OCI-LY7 (cell line): Measurements from ENCODE around the gene THRAP3. TPM values are rescaled to one million over a fixed set of nuclear protein-coding genes. Genes with fewer than 3 reads are reported as not detected.

Experiments
- BruUV-seq: library from RNA; stranded (reverse); fragments of 400-500 nt; replicated peaks from 2 replicates; lab custom pipeline; 2021; lab: Mats Ljungman, UMichigan
- CTCF ChIA-PET: fragments of 300-600 bp; sonication (Branson Sonifier 250); formaldehyde crosslinking; loops from one replicate; lab custom pipeline; 2022; ENCODE audit warnings: antibody characterized with exemption; ENCODE audit not compliant: unreplicated experiment; lab: Charles Lee
- POLR2A ChIA-PET: fragments of 300-600 bp; sonication (Branson Sonifier 250); formaldehyde crosslinking; loops from one replicate; lab custom pipeline; 2022; ENCODE audit warnings: antibody characterized with exemption; lab: Charles Lee
- DNase-seq: peaks from one replicate; pipeline ENCODE4 v3.0.0-alpha.2; 2015; ENCODE audit warnings: low spot score
- H2AFZ ChIP-seq: fragments of 200-600 bp; sonication (generic), shearing (Covaris generic); 2 replicates; pipeline ENCODE4 v1.6.1; 2014; ENCODE audit warnings: mild to moderate bottlenecking, antibody characterized with exemption, low read length, moderate library complexity
- H3K27ac ChIP-seq: fragments of 200-600 bp; sonication (generic); 2 replicates; pipeline ENCODE4 v1.5.1; 2014; ENCODE audit warnings: mixed run types, low read depth, mild to moderate bottlenecking, moderate library complexity, low read length, inconsistent platforms; ENCODE audit not compliant: poor library complexity, severe bottlenecking
- H3K36me3 ChIP-seq: fragments of 200-600 bp; sonication (generic); 2 replicates; pipeline ENCODE4 v1.6.1; 2014; ENCODE audit warnings: mild to moderate bottlenecking, antibody characterized with exemption, low read length, moderate library complexity, mixed read lengths; ENCODE audit not compliant: insufficient read depth
- H3K4me1 ChIP-seq: fragments of 200-600 bp; sonication (generic); 2 replicates; pipeline ENCODE4 v1.5.1; 2014; ENCODE audit warnings: mild to moderate bottlenecking, low read length; ENCODE audit not compliant: insufficient read depth, poor library complexity, severe bottlenecking
- H3K4me2 ChIP-seq: fragments of 200-600 bp; sonication (generic); 2 replicates; pipeline ENCODE4 v1.6.1; 2014; ENCODE audit warnings: mild to moderate bottlenecking, low read length
- H3K4me3 ChIP-seq: fragments of 200-600 bp; sonication (generic); 2 replicates; pipeline ENCODE4 v1.5.1; 2014; ENCODE audit warnings: mild to moderate bottlenecking, low read depth, low read length; ENCODE audit not compliant: poor library complexity, severe bottlenecking
- H3K79me2 ChIP-seq: fragments of 200-600 bp; sonication (generic); 2 replicates; pipeline ENCODE4 v1.6.1; 2016; ENCODE audit warnings: low read depth, mild to moderate bottlenecking, low read length, moderate library complexity, mixed read lengths; ENCODE audit not compliant: insufficient read depth
- H3K9me2 ChIP-seq: fragments of 200-600 bp; sonication (generic); 2 replicates; pipeline ENCODE4 v1.6.1; 2016; ENCODE audit warnings: mild to moderate bottlenecking, low read length, mixed read lengths; ENCODE audit not compliant: insufficient read depth
- H3K9me3 ChIP-seq: fragments of 200-600 bp; sonication (generic); 2 replicates; pipeline ENCODE4 v1.6.1; 2014; ENCODE audit warnings: mild to moderate bottlenecking, mixed run types, low read length, mixed read lengths
- H4K20me1 ChIP-seq: fragments of 200-600 bp; sonication (generic); 2 replicates; pipeline ENCODE4 v1.6.1; 2014; ENCODE audit warnings: mild to moderate bottlenecking, antibody characterized with exemption, low read length, moderate library complexity, mixed read lengths; ENCODE audit not compliant: insufficient read depth
- CTCF ChIP-seq: fragments of 200-600 bp; sonication (generic); conservative IDR thresholded peaks from 2 replicates; pipeline ENCODE4 v1.5.1; 2014; ENCODE audit warnings: mild to moderate bottlenecking, antibody characterized with exemption, low read length, moderate library complexity, mixed read lengths
- EZH2phosphoT487 ChIP-seq: fragments of 200-600 bp; sonication (generic); IDR thresholded peaks from 2 replicates; pipeline ENCODE4 v1.6.1; 2018; ENCODE audit warnings: low read depth, borderline replicate concordance, mild to moderate bottlenecking, mixed run types, antibody characterized with exemption, low read length, moderate library complexity, mixed read lengths
- intact Hi-C: fragments of 100-400 bp; cut with micrococcal nuclease; formaldehyde crosslinking; loops from one replicate; pipeline ENCODE4 v1.10.0; 2022; ENCODE audit not compliant: unreplicated experiment
- small RNA-seq: library from RNA; depleted of rRNA; stranded (forward); fragments of <200 nt; gene quantifications from one replicate; pipeline ENCODE3, GENCODE V24; 2014
- total RNA-seq, 2 experiments: library from RNA; depleted of rRNA in 1 of 2; stranded (reverse); fragments of >200 nt in 1 of 2; shearing (Covaris generic) in 1 of 2; gene quantifications; 2 replicates each; pipeline ENCODE4 v1.2.3, GENCODE V29; 2014 to 2022

Gene THRAP3
- total RNA-seq, 2 experiments from 2014 or later = 98.7 to 132 TPM

GRCh38 chr1:36352910-36353878 is 129.0 kb downstream of the THRAP3 start:
- ChIA-PET POLR2A (interaction anchor here (0.6 kb wide), 1 partner anchor 1161 kb away, joined by 4 read pairs; the partner anchor contains the start of gene MEAF6), CTCF (no interaction called here)
- intact Hi-C loops = no loop called here
- Histone ChIP-seq H2AFZ (no peak overlapping the region), H3K4me1 (peaks cover 19% of the 10 kb centered on the region), H3K4me3 (no peak overlapping the region), H3K27ac (no peak overlapping the region), H3K79me2 (no peaks in the 10 kb centered on the region), H3K36me3 (peaks cover 79% of the 10 kb centered on the region), H4K20me1 (no peaks in the 10 kb centered on the region), H3K9me2 (no peaks in the 10 kb centered on the region), H3K9me3 (no peaks in the 10 kb centered on the region), H3K4me2 (no peak overlapping the region)
- DNase-seq = no peak
- no TSS peak for BruUV-seq
- TF ChIP-seq CTCF (no peak), EZH2phosphoT487 (no peak)

DNA sequence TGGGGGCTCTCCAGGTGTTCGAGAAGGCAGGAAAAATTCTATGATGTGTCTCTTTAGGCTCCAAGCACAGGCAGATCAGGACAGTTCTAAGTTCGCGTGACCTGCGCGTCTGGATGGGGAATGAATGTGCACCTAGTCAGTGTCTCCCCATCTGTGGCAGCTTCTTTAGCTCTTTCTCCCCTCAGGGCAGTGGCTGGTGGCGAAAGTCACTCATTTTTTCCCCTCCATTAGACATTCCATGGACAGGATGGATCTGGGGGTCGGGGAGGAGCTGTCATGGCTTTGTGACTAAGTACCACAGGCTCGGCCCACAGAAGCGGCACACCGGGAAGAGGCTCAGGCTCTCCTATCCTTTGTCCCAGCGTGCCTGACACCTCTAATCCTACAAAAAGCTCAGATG is 130.2 kb downstream of the THRAP3 start:
- Histone ChIP-seq H4K20me1 (no peaks in the 10 kb centered on the region), H3K36me3 (peaks cover 83% of the 10 kb centered on the region), H3K4me3 (no peak overlapping the region), H3K4me2 (no peak overlapping the region), H2AFZ (no peak overlapping the region), H3K9me2 (no peaks in the 10 kb centered on the region), H3K27ac (no peak overlapping the region), H3K79me2 (no peaks in the 10 kb centered on the region), H3K4me1 (peaks cover 9% of the 10 kb centered on the region), H3K9me3 (no peaks in the 10 kb centered on the region)
- ChIA-PET CTCF (no interaction called here), POLR2A (no interaction called here)
- DNase-seq = no peak
- no peak for TF ChIP-seq CTCF
- TF ChIP-seq EZH2phosphoT487 = no peak
- BruUV-seq = no TSS peak
- intact Hi-C loops = no loop called here

Small RNA genes within 50 kb of the gene (small RNA-seq; reads per million reads assigned to genes)
- gene RN7SL131P = not detected
- not detected for gene UBE2V2P4

Other genes with a start within 250 kb of the THRAP3 start
- gene TEKT2, start 140.3 kb upstream of the THRAP3 start, total RNA-seq (2014; rRNA removed; shearing (Covaris generic)) = 0.10 TPM in 1 of 2 replicates, not detected in the other
- gene TEKT2, start 140.3 kb upstream of the THRAP3 start, total RNA-seq (2022) = not detected in 2 replicates
- 42.3 and 44.3 TPM in 2 replicates for gene ADPRS, start 135.6 kb upstream of the THRAP3 start, total RNA-seq (2014; rRNA removed; shearing (Covaris generic))
- gene ADPRS, start 135.6 kb upstream of the THRAP3 start, total RNA-seq (2022) = 27.6 and 29.3 TPM in 2 replicates
- not detected in 2 replicates for gene COL8A2, start 99.2 kb upstream of the THRAP3 start, total RNA-seq (2014; rRNA removed; shearing (Covaris generic))
- gene COL8A2, start 99.2 kb upstream of the THRAP3 start, total RNA-seq (2022) = not detected in 2 replicates
- 50.3 and 71.0 TPM in 2 replicates for gene TRAPPC3, start 75.0 kb upstream of the THRAP3 start, total RNA-seq (2014; rRNA removed; shearing (Covaris generic))
- gene TRAPPC3, start 75.0 kb upstream of the THRAP3 start, total RNA-seq (2022) = 55.4 and 60.4 TPM in 2 replicates
- 55.1 and 61.2 TPM in 2 replicates for gene MAP7D1, start 68.3 kb upstream of the THRAP3 start, total RNA-seq (2014; rRNA removed; shearing (Covaris generic))
- 94.7 and 101 TPM in 2 replicates for gene MAP7D1, start 68.3 kb upstream of the THRAP3 start, total RNA-seq (2022)
- gene SH3D21, start 81.9 kb downstream of the THRAP3 start, total RNA-seq (2014; rRNA removed; shearing (Covaris generic)) = 15.2 and 16.4 TPM in 2 replicates
- 10.6 and 16.7 TPM in 2 replicates for gene SH3D21, start 81.9 kb downstream of the THRAP3 start, total RNA-seq (2022)
- 0.57 and 2.0 TPM in 2 replicates for gene EVA1B, start 99.2 kb downstream of the THRAP3 start, total RNA-seq (2014; rRNA removed; shearing (Covaris generic))
- 0.84 and 0.96 TPM in 2 replicates for gene EVA1B, start 99.2 kb downstream of the THRAP3 start, total RNA-seq (2022)
- gene STK40, start 161.5 kb downstream of the THRAP3 start, total RNA-seq (2014; rRNA removed; shearing (Covaris generic)) = 41.9 and 43.8 TPM in 2 replicates
- gene STK40, start 161.5 kb downstream of the THRAP3 start, total RNA-seq (2022) = 81.9 and 83.9 TPM in 2 replicates
- 42.3 and 43.2 TPM in 2 replicates for gene LSM10, start 173.5 kb downstream of the THRAP3 start, total RNA-seq (2014; rRNA removed; shearing (Covaris generic))
- gene LSM10, start 173.5 kb downstream of the THRAP3 start, total RNA-seq (2022) = 132 and 133 TPM in 2 replicates
- gene OSCP1, start 226.0 kb downstream of the THRAP3 start, total RNA-seq (2014; rRNA removed; shearing (Covaris generic)) = 0.82 and 1.4 TPM in 2 replicates
- 2.0 and 3.5 TPM in 2 replicates for gene OSCP1, start 226.0 kb downstream of the THRAP3 start, total RNA-seq (2022)
- gene MRPS15, start 239.9 kb downstream of the THRAP3 start, total RNA-seq (2014; rRNA removed; shearing (Covaris generic)) = 112 and 114 TPM in 2 replicates
- gene MRPS15, start 239.9 kb downstream of the THRAP3 start, total RNA-seq (2022) = 116 and 119 TPM in 2 replicates